Measurements from ENCODE around the gene RCOR3. TPM values are rescaled to one million over a fixed set of nuclear protein-coding genes. Genes with fewer than 3 reads are reported as not detected.

Gene RCOR3
- total RNA-seq = 29.4 and 29.7 TPM in 2 replicates

GRCh38 chr1:211258756-211259637 lies at the start of gene RCOR3:
TSS of gene RCOR3 (plus strand) at chr1:211259366. CDS start at chr1:211259561, 195 bp downstream.

GRCh38 chr1:211326528-211327345 lies 67.6 kb downstream of the RCOR3 start, which contains the start of gene TRAF5:
TSS of gene TRAF5 (plus strand) at chr1:211326833. CDS start at chr1:211353240, 26,407 bp downstream.

Other genes with a start within 250 kb of the RCOR3 start
- gene KCNH1, start 125.2 kb upstream of the RCOR3 start, total RNA-seq = under 0.01 TPM in 1 of 2 replicates, not detected in the other
- gene TRAF5, start 67.5 kb downstream of the RCOR3 start, total RNA-seq = 12.6 and 13.0 TPM in 2 replicates
- not detected in 2 replicates for gene RD3, start 232.8 kb downstream of the RCOR3 start, total RNA-seq

All from thoracic aorta endothelial cell (primary cell).